ENCODE measurements around the gene RAD52.

Gene RAD52

GRCh38 chr12:865614-866013 lies 83.9 kb downstream of the RAD52 start:
- DNase-seq = no peak

- DNase-seq = no peak
Measured at GRCh38 chr12:863285-863684, 86.2 kb downstream of the RAD52 start.

- DNase-seq = no peak
Measured at GRCh38 chr12:862303-862911, 87.1 kb downstream of the RAD52 start.

Measured in GDM1 (cell line).